ENCODE results near the gene SLC7A4.
"Not testable (repeated sequence)": the region's sequence is repeated elsewhere in the genome, so short reads cannot be mapped to it uniquely, and the experiment has no call there.

The SLC7A4 gene

DNA sequence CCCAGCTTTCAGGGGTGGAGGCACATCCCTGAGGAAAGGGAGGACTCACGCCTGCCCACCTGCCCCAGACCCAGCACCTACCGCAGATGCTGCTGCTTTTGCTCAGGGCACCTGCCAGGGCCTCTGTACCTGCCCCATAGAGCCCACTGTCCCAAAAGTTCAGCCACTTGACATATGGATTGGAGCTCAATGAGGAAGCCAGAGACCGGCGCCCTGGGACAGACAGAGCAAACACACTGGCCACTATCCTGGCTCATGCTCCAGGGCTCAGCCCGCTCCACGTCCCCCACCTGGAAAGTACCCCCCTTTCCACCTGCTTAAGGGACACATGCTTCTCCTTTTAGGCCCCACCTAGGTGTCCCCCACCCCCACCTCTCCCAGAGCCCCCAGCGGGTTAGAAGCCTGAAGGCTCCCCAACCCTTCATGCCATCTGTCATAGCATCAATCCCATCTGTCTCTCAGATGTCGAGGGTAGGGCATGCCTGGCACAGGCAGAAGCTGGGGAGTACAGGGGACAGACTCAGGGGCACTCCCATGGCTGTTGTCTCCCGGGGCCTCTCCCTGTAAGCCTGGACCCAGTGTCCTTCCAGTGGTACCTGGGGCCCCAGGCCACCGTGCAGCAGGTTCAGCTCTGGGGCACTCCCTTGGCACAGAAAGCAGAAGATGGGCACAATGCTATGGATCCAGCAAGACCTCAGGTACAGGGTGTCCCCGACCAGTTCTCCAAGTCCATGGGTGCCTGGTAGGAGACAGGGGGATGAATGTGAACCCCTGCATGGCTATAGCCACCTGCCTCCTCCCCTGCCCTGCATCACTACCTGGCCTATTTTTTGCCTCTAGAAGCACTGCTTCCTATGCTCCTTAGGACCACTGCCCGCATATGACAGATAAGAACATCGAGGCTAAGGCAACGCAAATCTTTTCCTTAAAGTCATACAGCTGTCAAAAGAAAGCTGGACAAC is 19.6 kb downstream of the SLC7A4 start:
- H3K9ac ChIP-seq (ENCODE audit: low read depth, low read length), result no peak overlapping the region
- no peak for ATAC-seq (ENCODE audit: insufficient read depth, low read depth)
- no peak overlapping the region for H2AFZ ChIP-seq (ENCODE audit: low read depth, low read length)
- no peak overlapping the region for H3K4me2 ChIP-seq (ENCODE audit: insufficient read depth, low read length)
- no peak for DNase-seq
- no peaks in the 10 kb centered on the region for H3K36me3 ChIP-seq (ENCODE audit: insufficient read depth, low read length)
- peaks cover 16% of the 10 kb centered on the region for H4K20me1 ChIP-seq (ENCODE audit: insufficient read depth, low read length)
- peaks cover 9% of the 10 kb centered on the region for H3K27me3 ChIP-seq (ENCODE audit: insufficient read depth, low read length, poor library complexity)
- no peak overlapping the region for H3K27ac ChIP-seq (ENCODE audit: low read length)
- no peaks in the 10 kb centered on the region for H3K79me2 ChIP-seq (ENCODE audit: insufficient read depth, low read length)
- no peaks in the 10 kb centered on the region for H3K9me3 ChIP-seq (ENCODE audit: insufficient read depth, low read length, severe bottlenecking)
- no peak for TF ChIP-seq EZH2 (IDR thresholded peaks at IDR 0.05; ENCODE audit: borderline replicate concordance, low read depth, low read length, severe bottlenecking)
- TF ChIP-seq, protein P1, sequence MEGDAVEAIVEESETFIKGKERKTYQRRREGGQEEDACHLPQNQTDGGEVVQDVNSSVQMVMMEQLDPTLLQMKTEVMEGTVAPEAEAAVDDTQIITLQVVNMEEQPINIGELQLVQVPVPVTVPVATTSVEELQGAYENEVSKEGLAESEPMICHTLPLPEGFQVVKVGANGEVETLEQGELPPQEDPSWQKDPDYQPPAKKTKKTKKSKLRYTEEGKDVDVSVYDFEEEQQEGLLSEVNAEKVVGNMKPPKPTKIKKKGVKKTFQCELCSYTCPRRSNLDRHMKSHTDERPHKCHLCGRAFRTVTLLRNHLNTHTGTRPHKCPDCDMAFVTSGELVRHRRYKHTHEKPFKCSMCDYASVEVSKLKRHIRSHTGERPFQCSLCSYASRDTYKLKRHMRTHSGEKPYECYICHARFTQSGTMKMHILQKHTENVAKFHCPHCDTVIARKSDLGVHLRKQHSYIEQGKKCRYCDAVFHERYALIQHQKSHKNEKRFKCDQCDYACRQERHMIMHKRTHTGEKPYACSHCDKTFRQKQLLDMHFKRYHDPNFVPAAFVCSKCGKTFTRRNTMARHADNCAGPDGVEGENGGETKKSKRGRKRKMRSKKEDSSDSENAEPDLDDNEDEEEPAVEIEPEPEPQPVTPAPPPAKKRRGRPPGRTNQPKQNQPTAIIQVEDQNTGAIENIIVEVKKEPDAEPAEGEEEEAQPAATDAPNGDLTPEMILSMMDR (IDR thresholded peaks at IDR 0.05; ENCODE audit: borderline replicate concordance, extremely low read depth, low read length, poor library complexity, severe bottlenecking), result no peak
- H3K4me1 ChIP-seq (ENCODE audit: insufficient read depth, low read length), result peaks cover 15% of the 10 kb centered on the region
- no peak overlapping the region for H3K4me3 ChIP-seq (ENCODE audit: low read depth in 1 of 2, low read length in 2 of 2)

DNA sequence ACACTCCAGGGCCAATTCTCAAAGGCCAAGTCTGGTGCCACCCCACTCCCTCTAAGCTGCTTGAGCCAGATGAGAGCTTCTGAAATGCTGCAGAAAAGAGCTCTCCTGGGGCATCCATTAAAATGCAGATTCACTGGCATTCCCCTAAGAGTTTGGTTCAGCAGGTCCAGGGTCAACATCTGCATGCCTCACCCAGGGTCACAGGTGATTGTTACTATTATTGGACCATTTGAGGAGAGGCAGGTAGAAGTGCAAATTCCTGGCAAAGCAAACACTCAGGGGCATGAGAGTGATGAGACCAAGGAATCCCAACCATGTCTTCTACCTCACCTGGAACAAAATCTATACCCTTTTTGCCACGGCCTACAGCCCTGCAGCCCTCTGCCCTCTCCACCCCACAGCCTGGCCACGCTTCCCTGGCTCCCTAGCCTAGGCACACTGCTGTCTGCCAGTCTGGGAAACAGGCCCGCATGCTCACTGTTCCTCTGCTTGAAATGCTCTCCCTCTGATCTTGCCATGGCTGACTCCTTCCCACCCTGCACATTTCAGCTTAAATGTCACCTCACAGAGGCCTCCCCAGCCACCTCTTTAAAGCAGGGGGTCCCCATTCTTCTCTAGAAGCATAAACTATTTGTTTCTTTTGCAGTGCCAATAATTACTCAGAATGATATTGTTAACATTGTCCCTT is 21.8 kb downstream of the SLC7A4 start:
- H3K4me1 ChIP-seq (ENCODE audit: insufficient read depth, low read length), result peaks cover 15% of the 10 kb centered on the region
- peaks cover 9% of the 10 kb centered on the region for H3K27me3 ChIP-seq (ENCODE audit: insufficient read depth, low read length, poor library complexity)
- H3K9ac ChIP-seq (ENCODE audit: low read depth, low read length), result no peak overlapping the region
- TF ChIP-seq EZH2 (IDR thresholded peaks at IDR 0.05; ENCODE audit: borderline replicate concordance, low read depth, low read length, severe bottlenecking), result no peak
- TF ChIP-seq, protein P1 (IDR thresholded peaks at IDR 0.05; ENCODE audit: borderline replicate concordance, extremely low read depth, low read length, poor library complexity, severe bottlenecking), result no peak
- DNase-seq, result no peak
- no peak overlapping the region for H2AFZ ChIP-seq (ENCODE audit: low read depth, low read length)
- ATAC-seq (ENCODE audit: insufficient read depth, low read depth), result no peak
- no peak overlapping the region for H3K27ac ChIP-seq (ENCODE audit: low read length)
- H4K20me1 ChIP-seq (ENCODE audit: insufficient read depth, low read length), result peaks cover 12% of the 10 kb centered on the region; the same call in 1 of the 2 replicates
- no peak overlapping the region for H3K4me3 ChIP-seq (ENCODE audit: low read depth in 1 of 2, low read length in 2 of 2)
- H3K79me2 ChIP-seq (ENCODE audit: insufficient read depth, low read length), result no peaks in the 10 kb centered on the region
- no peaks in the 10 kb centered on the region for H3K36me3 ChIP-seq (ENCODE audit: insufficient read depth, low read length)
- H3K9me3 ChIP-seq (ENCODE audit: insufficient read depth, low read length, severe bottlenecking), result no peaks in the 10 kb centered on the region
- H3K4me2 ChIP-seq (ENCODE audit: insufficient read depth, low read length), result no peak overlapping the region

DNA sequence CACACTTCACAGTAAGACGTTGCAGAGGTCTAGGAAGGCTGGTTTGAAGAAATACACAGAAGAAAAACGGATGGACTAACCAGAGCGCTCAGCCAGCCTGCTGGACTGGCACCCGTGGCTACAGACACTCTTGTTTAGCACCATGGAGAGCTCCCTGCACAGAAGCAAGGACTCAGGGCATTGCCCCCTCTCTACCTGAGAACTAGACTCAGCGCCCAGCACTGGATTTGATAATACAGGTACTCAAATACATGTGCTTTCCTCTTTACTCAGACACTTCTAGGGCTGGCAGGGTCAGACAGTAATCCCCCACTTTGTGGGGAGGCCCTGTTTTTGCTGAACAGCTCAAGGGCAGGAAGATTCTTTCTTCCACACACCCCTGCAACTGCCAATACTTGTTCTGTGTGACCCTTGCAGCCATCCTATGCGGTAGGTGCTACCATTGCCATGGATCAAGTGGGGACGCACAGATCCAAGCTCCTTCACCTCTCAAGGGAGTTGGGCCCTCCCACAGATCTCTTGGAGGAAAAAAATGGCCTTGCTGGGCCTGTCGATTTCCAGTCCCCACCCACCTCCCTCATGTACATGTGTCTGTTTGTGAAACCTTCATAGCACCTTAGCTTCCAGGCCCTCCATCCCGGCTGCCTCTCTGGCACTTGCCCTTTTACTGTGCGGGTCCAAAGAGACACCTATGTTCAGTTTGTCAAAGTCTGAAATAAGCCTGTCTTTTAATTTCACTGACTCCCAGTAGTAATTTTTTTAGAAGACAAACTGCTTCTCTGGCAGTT is 22.5 kb downstream of the SLC7A4 start:
- Histone ChIP-seq H3K27ac (ENCODE audit: low read length) (no peak overlapping the region), H3K9me3 (ENCODE audit: insufficient read depth, low read length, severe bottlenecking) (no peaks in the 10 kb centered on the region), H3K79me2 (ENCODE audit: insufficient read depth, low read length) (no peaks in the 10 kb centered on the region), H3K27me3 (ENCODE audit: insufficient read depth, low read length, poor library complexity) (peaks cover 7% of the 10 kb centered on the region), H3K4me1 (ENCODE audit: insufficient read depth, low read length) (peaks cover 12% of the 10 kb centered on the region), H4K20me1 (ENCODE audit: insufficient read depth, low read length) (peaks cover 12% of the 10 kb centered on the region; the same call in 1 of the 2 replicates), H3K4me2 (ENCODE audit: insufficient read depth, low read length) (no peak overlapping the region), H3K4me3 (ENCODE audit: low read depth in 1 of 2, low read length in 2 of 2) (no peak overlapping the region), H3K36me3 (ENCODE audit: insufficient read depth, low read length) (no peaks in the 10 kb centered on the region), H3K9ac (ENCODE audit: low read depth, low read length) (no peak overlapping the region), H2AFZ (ENCODE audit: low read depth, low read length) (no peak overlapping the region)
- TF ChIP-seq, protein P1 (IDR thresholded peaks at IDR 0.05; ENCODE audit: borderline replicate concordance, extremely low read depth, low read length, poor library complexity, severe bottlenecking), result no peak
- TF ChIP-seq EZH2 (IDR thresholded peaks at IDR 0.05; ENCODE audit: borderline replicate concordance, low read depth, low read length, severe bottlenecking), result no peak
- DNase-seq, result peak; percentile 70
- ATAC-seq (ENCODE audit: insufficient read depth, low read depth), result peak; percentile 75

DNA sequence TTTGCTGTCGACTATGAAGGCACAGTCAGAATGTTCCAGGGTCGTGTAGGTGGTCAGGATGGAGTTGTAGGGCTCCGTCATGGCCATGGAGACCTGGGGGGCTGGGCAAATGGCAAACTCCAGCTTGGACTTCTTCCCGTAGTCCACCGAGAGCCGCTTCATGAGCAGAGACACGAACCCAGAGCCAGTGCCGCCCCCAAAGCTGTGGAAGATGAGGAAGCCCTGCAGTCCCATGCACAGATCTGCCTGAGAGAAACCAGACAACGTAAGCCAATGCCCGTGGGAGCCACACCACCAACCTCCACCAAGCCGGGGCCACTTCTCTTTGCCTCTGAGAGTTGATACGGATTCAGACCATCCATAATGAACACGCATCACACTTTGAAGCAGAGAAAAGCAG is 23.2 kb downstream of the SLC7A4 start:
- H3K9ac ChIP-seq (ENCODE audit: low read depth, low read length); H3K4me1 ChIP-seq (ENCODE audit: insufficient read depth, low read length); H3K4me2 ChIP-seq (ENCODE audit: insufficient read depth, low read length); H3K27ac ChIP-seq (ENCODE audit: low read length); DNase-seq; ATAC-seq (ENCODE audit: insufficient read depth, low read depth); H3K27me3 ChIP-seq (ENCODE audit: insufficient read depth, low read length, poor library complexity); H2AFZ ChIP-seq (ENCODE audit: low read depth, low read length); H3K9me3 ChIP-seq (ENCODE audit: insufficient read depth, low read length, severe bottlenecking); H3K4me3 ChIP-seq (ENCODE audit: low read depth in 1 of 2, low read length in 2 of 2); H3K36me3 ChIP-seq (ENCODE audit: insufficient read depth, low read length); H3K79me2 ChIP-seq (ENCODE audit: insufficient read depth, low read length): not testable (repeated sequence)
- peaks cover 12% of the 10 kb centered on the region; the same call in 1 of the 2 replicates for H4K20me1 ChIP-seq (ENCODE audit: insufficient read depth, low read length)

Data from DND-41 (cell line).